Measurements from ENCODE around the gene USPL1. TPM values are rescaled to one million over a fixed set of nuclear protein-coding genes. Genes with fewer than 3 reads are reported as not detected.

USPL1 gene
- total RNA-seq, 1 donor from 2014 or later: 42.5 TPM

GRCh38 chr13:30633861-30634260, 16.1 kb downstream of the USPL1 start:
- H3K36me3 Mint-ChIP-seq: peaks cover 34% of the 10 kb centered on the region
- Histone ChIP-seq H3K9me3 (ENCODE audit: low read depth) (no peaks in the 10 kb centered on the region), H3K4me3 (no peak overlapping the region), H2AFZ (replicated peaks) (no peak overlapping the region), H3K4me2 (no peak overlapping the region), H3F3A (ENCODE audit: low read depth) (no peaks in the 10 kb centered on the region), H3K79me2 (ENCODE audit: low read depth) (peaks cover 95% of the 10 kb centered on the region), H3K36me3 (peaks cover 22% of the 10 kb centered on the region), H3K27ac (no peak overlapping the region), H3K9ac (no peak overlapping the region), H3K27me3 (no peaks in the 10 kb centered on the region), H3K4me1 (no peaks in the 10 kb centered on the region), H4K20me1 (ENCODE audit: low read depth) (peaks cover 12% of the 10 kb centered on the region)
- H3K9me3 Mint-ChIP-seq: peaks cover 4% of the 10 kb centered on the region
- no peak overlapping the region for H3K27ac Mint-ChIP-seq
- no peak overlapping the region for H3K4me3 Mint-ChIP-seq
- H3K4me1 Mint-ChIP-seq: no peaks in the 10 kb centered on the region
- peaks cover 2% of the 10 kb centered on the region for H3K27me3 Mint-ChIP-seq (ENCODE audit: insufficient read depth, low read depth)
- TF ChIP-seq EZH2phosphoT487 (IDR thresholded peaks at IDR 0.05) (no peak), EZH2 (IDR thresholded peaks at IDR 0.05) (no peak)
- TF ChIP-seq, protein P1, sequence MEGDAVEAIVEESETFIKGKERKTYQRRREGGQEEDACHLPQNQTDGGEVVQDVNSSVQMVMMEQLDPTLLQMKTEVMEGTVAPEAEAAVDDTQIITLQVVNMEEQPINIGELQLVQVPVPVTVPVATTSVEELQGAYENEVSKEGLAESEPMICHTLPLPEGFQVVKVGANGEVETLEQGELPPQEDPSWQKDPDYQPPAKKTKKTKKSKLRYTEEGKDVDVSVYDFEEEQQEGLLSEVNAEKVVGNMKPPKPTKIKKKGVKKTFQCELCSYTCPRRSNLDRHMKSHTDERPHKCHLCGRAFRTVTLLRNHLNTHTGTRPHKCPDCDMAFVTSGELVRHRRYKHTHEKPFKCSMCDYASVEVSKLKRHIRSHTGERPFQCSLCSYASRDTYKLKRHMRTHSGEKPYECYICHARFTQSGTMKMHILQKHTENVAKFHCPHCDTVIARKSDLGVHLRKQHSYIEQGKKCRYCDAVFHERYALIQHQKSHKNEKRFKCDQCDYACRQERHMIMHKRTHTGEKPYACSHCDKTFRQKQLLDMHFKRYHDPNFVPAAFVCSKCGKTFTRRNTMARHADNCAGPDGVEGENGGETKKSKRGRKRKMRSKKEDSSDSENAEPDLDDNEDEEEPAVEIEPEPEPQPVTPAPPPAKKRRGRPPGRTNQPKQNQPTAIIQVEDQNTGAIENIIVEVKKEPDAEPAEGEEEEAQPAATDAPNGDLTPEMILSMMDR (IDR thresholded peaks at IDR 0.05): no peak
- no peak for DNase-seq (ENCODE audit: low spot score)

DNA sequence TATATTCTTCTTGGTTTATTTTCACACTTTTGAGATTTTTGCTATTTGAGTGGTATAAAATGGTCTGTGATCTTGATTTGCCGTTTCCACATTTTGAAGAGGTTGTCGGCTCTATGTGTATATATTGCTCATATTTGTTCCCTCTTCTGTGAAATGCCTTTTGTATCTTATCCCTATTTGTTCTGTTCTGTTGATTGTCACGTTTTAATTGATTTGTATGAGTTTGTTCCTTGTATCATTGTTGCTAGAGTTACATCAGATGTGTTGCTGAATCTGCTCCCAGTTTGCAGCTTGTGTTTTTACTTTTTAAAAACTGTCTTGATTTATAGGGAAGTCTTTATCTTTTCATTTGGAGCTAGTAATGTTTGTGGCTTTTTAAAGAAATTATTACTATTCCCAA, 17.1 kb downstream of the USPL1 start:
- H3K4me1 Mint-ChIP-seq: no peaks in the 10 kb centered on the region
- no peak overlapping the region for H2AFZ ChIP-seq (replicated peaks)
- H3K9ac ChIP-seq: no peak overlapping the region
- no peak overlapping the region for H3K4me3 ChIP-seq
- DNase-seq (ENCODE audit: low spot score): no peak
- no peak overlapping the region for H3K4me3 Mint-ChIP-seq
- no peak overlapping the region for H3K4me2 ChIP-seq
- no peaks in the 10 kb centered on the region for H3K27me3 Mint-ChIP-seq (ENCODE audit: insufficient read depth, low read depth)
- peaks cover 33% of the 10 kb centered on the region for H3K36me3 Mint-ChIP-seq
- no peak overlapping the region for H3K27ac Mint-ChIP-seq
- no peaks in the 10 kb centered on the region for H3F3A ChIP-seq (ENCODE audit: low read depth)
- TF ChIP-seq, protein P1 (IDR thresholded peaks at IDR 0.05): no peak
- TF ChIP-seq EZH2phosphoT487 (IDR thresholded peaks at IDR 0.05): no peak
- H3K27me3 ChIP-seq: no peaks in the 10 kb centered on the region
- H3K4me1 ChIP-seq: no peaks in the 10 kb centered on the region
- peaks cover 4% of the 10 kb centered on the region for H3K9me3 Mint-ChIP-seq
- H4K20me1 ChIP-seq (ENCODE audit: low read depth): peaks cover 12% of the 10 kb centered on the region
- no peaks in the 10 kb centered on the region for H3K9me3 ChIP-seq (ENCODE audit: low read depth)
- H3K36me3 ChIP-seq: peaks cover 22% of the 10 kb centered on the region
- peaks cover 96% of the 10 kb centered on the region for H3K79me2 ChIP-seq (ENCODE audit: low read depth)
- H3K27ac ChIP-seq: no peak overlapping the region

- Histone ChIP-seq H3K9me3 (ENCODE audit: low read depth) (no peaks in the 10 kb centered on the region), H2AFZ (replicated peaks) (no peak overlapping the region), H3K9ac (no peak overlapping the region), H3K4me3 (no peak overlapping the region), H3K27ac (no peak overlapping the region), H3K4me1 (no peaks in the 10 kb centered on the region), H4K20me1 (ENCODE audit: low read depth) (peaks cover 16% of the 10 kb centered on the region), H3F3A (ENCODE audit: low read depth) (no peaks in the 10 kb centered on the region), H3K27me3 (no peaks in the 10 kb centered on the region), H3K36me3 (peaks cover 14% of the 10 kb centered on the region), H3K4me2 (no peak overlapping the region), H3K79me2 (ENCODE audit: low read depth) (peaks cover 78% of the 10 kb centered on the region)
- Mint-ChIP-seq H3K27ac (no peak overlapping the region), H3K9me3 (peaks cover 4% of the 10 kb centered on the region), H3K4me1 (no peaks in the 10 kb centered on the region), H3K27me3 (ENCODE audit: insufficient read depth, low read depth) (no peaks in the 10 kb centered on the region), H3K4me3 (no peak overlapping the region), H3K36me3 (peaks cover 35% of the 10 kb centered on the region)
- no peak for DNase-seq (ENCODE audit: low spot score)
- TF ChIP-seq, protein P1 (IDR thresholded peaks at IDR 0.05): no peak
- TF ChIP-seq EZH2 (IDR thresholded peaks at IDR 0.05): no peak
- no peak for TF ChIP-seq EZH2phosphoT487 (IDR thresholded peaks at IDR 0.05)
These were observed 20.6 kb downstream of the USPL1 start for GRCh38 chr13:30638301-30638700.
